SK-N-SH treated with all-trans-retinoic acid at 6 μM for 48 hours (cell line): Measurements from ENCODE around the gene UGT1A9.

ENCODE experiments used
- OSR1 ChIP-seq: fragments of 250-450 bp; sonication (Bioruptor Pico); IDR thresholded peaks from 2 replicates; pipeline ENCODE4 v1.8.0; 2022; ENCODE audit warnings: moderate library complexity, mild to moderate bottlenecking, inconsistent platforms
- PPARA ChIP-seq: fragments of 250-450 bp; sonication (Bioruptor Pico); IDR thresholded peaks from 2 replicates; pipeline ENCODE4 v1.5.0; 2020; ENCODE audit warnings: mild to moderate bottlenecking, borderline replicate concordance
- SNAI2 ChIP-seq: fragments of 250-450 bp; sonication (Bioruptor Pico); IDR thresholded peaks from 2 replicates; pipeline ENCODE4 v1.5.0; 2020; ENCODE audit warnings: mild to moderate bottlenecking, moderate library complexity
- TCF4 ChIP-seq: fragments of 250-450 bp; sonication (Bioruptor Pico); IDR thresholded peaks from 2 replicates; pipeline ENCODE4 v1.8.0; 2021; ENCODE audit warnings: mild to moderate bottlenecking, moderate library complexity, borderline replicate concordance
- TOX ChIP-seq: fragments of 250-450 bp; sonication (Bioruptor Pico); IDR thresholded peaks from 2 replicates; pipeline ENCODE4 v1.8.0; 2021; ENCODE audit warnings: mild to moderate bottlenecking, moderate library complexity, borderline replicate concordance
- ZFP30 ChIP-seq: fragments of 450-650 bp; formaldehyde crosslinking; IDR thresholded peaks from 2 replicates; pipeline ENCODE4 v1.5.0; 2022; ENCODE audit warnings: mild to moderate bottlenecking, moderate library complexity
- TF ChIP-seq, protein P1 (sequence below): fragments of 250-450 bp; sonication (Bioruptor Pico); IDR thresholded peaks from 2 replicates; pipeline ENCODE4 v1.5.0; 2020; ENCODE audit warnings: mild to moderate bottlenecking, moderate library complexity

DNA sequence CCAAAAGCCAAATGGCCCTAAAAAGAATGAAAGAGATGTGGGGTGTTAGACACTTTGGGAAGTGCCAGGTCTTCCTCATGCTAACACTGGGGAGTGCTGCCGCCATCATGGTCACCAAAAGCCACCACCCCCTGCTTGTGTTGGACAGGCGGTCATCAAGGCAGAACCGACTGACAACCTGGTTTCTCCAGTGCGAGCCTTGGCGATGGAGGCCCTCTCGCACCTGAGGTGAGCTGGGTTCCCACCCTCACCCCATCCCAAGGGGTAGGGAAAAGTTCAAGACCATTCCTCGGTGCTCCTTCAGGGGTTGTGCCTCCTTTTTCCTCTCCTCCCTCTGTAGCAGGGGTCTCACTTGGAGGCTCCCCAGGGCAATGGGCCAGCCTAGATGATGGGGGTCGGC is 140.0 kb downstream of the UGT1A9 start:
- no peak for TF ChIP-seq ZFP30 (CRISPR knock-in tag)
- TF ChIP-seq SNAI2 (CRISPR knock-in tag), result no peak
- no peak for TF ChIP-seq PPARA
- no peak for TF ChIP-seq TOX (CRISPR knock-in tag)
- TF ChIP-seq, protein P1, sequence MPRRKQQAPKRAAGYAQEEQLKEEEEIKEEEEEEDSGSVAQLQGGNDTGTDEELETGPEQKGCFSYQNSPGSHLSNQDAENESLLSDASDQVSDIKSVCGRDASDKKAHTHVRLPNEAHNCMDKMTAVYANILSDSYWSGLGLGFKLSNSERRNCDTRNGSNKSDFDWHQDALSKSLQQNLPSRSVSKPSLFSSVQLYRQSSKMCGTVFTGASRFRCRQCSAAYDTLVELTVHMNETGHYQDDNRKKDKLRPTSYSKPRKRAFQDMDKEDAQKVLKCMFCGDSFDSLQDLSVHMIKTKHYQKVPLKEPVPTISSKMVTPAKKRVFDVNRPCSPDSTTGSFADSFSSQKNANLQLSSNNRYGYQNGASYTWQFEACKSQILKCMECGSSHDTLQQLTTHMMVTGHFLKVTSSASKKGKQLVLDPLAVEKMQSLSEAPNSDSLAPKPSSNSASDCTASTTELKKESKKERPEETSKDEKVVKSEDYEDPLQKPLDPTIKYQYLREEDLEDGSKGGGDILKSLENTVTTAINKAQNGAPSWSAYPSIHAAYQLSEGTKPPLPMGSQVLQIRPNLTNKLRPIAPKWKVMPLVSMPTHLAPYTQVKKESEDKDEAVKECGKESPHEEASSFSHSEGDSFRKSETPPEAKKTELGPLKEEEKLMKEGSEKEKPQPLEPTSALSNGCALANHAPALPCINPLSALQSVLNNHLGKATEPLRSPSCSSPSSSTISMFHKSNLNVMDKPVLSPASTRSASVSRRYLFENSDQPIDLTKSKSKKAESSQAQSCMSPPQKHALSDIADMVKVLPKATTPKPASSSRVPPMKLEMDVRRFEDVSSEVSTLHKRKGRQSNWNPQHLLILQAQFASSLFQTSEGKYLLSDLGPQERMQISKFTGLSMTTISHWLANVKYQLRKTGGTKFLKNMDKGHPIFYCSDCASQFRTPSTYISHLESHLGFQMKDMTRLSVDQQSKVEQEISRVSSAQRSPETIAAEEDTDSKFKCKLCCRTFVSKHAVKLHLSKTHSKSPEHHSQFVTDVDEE, result no peak
- no peak for TF ChIP-seq OSR1 (CRISPR knock-in tag)
- TF ChIP-seq TCF4 (CRISPR knock-in tag), result no peak
